HepG2 (cell line): ENCODE measurements around the gene PPP2R2C. TPM values are rescaled to one million over a fixed set of nuclear protein-coding genes. Genes with fewer than 3 reads are reported as not detected.

Source experiments
- CHD4 ChIP-seq: fragments of 200-600 bp; sonication (generic); IDR thresholded peaks from 2 replicates; pipeline ENCODE4 v1.7.0; 2017; ENCODE audit warnings: mild to moderate bottlenecking, low read length, borderline replicate concordance
- FOXA3 ChIP-seq: IDR thresholded peaks from 2 replicates; pipeline ENCODE4 v1.6.1; 2016; ENCODE audit warnings: missing genetic modification reagents, missing compliant biosample characterization
- GTF3A ChIP-seq: sonication (generic); formaldehyde crosslinking; conservative IDR thresholded peaks from 2 replicates; pipeline ENCODE4 v1.4.0; 2020; ENCODE audit warnings: mild to moderate bottlenecking, missing genetic modification reagents
- KDM1A ChIP-seq: IDR thresholded peaks from 2 replicates; pipeline ENCODE4 v1.6.1; 2016; ENCODE audit warnings: missing compliant biosample characterization
- LCORL ChIP-seq, 2 experiments: fragments of 450-650 bp in 1 of 2; sonication (generic) in 1 of 2; formaldehyde crosslinking in 1 of 2; IDR thresholded peaks; 2 replicates each; pipeline versions ENCODE4 v1.5.0 to v1.6.1; 2017 to 2020; ENCODE audit warnings: antibody characterized with exemption in 1 of 2, missing genetic modification reagents in 1 of 2
- RBFOX2 ChIP-seq: fragments of 200-400 bp; formaldehyde crosslinking; IDR thresholded peaks from 2 replicates; pipeline ENCODE4 v1.6.1; 2017; ENCODE audit warnings: low read depth, mild to moderate bottlenecking, low read length
- RFX1 ChIP-seq: fragments of 450-650 bp; IDR thresholded peaks from 2 replicates; pipeline ENCODE4 v1.6.1; 2017
- SMAD1 ChIP-seq: sonication (generic); formaldehyde crosslinking; IDR thresholded peaks from 2 replicates; pipeline ENCODE4 v1.4.0; 2020; ENCODE audit warnings: missing genetic modification reagents, low read depth, mild to moderate bottlenecking, borderline replicate concordance
- TARDBP ChIP-seq: sonication (generic); formaldehyde crosslinking; IDR thresholded peaks from 2 replicates; pipeline ENCODE4 v1.8.0; 2022; ENCODE audit warnings: mild to moderate bottlenecking, missing genetic modification reagents
- TMF1 ChIP-seq: sonication (generic); formaldehyde crosslinking; IDR thresholded peaks from 2 replicates; pipeline ENCODE4 v1.8.1; 2022; ENCODE audit warnings: low read depth, missing genetic modification reagents
- U2AF1 ChIP-seq: fragments of 200-400 bp; formaldehyde crosslinking; optimal IDR thresholded peaks from 2 replicates; pipeline ENCODE3; 2017; ENCODE audit warnings: mild to moderate bottlenecking, low read depth, low read length
- ZNF12 ChIP-seq: sonication (generic); formaldehyde crosslinking; IDR thresholded peaks from 2 replicates; pipeline ENCODE4 v1.5.0; 2020; ENCODE audit warnings: missing genetic modification reagents
- ZNF441 ChIP-seq: sonication (generic); formaldehyde crosslinking; IDR thresholded peaks from 2 replicates; pipeline ENCODE4 v1.7.0; 2021; ENCODE audit warnings: missing genetic modification reagents, borderline replicate concordance
- ZNF724P ChIP-seq: sonication (generic); formaldehyde crosslinking; IDR thresholded peaks from 2 replicates; pipeline ENCODE4 v1.8.0; 2022; ENCODE audit warnings: missing genetic modification reagents, borderline replicate concordance
- ZNF775 ChIP-seq: sonication (generic); formaldehyde crosslinking; IDR thresholded peaks from 2 replicates; pipeline ENCODE4 v1.4.0; 2020; ENCODE audit warnings: missing genetic modification reagents, mild to moderate bottlenecking, moderate library complexity, borderline replicate concordance
- polyA plus RNA-seq, 8 experiments: library from polyadenylated mRNA; depleted of rRNA in 3 of 8; stranded (reverse) in 7 of 8; unstranded in 1 of 8; fragments of >200 nt; fragmentation: Illumina TruSeq in 4 of 8; extraction: Trizol in 4 of 8; gene quantifications; 2 replicates each; pipeline versions ENCODE4 v1.2.1 to v1.2.3, GENCODE V29; 2011 to 2016; ENCODE audit warnings: low read depth in 4 of 8, missing spikeins in 1 of 8, mixed read lengths in 1 of 8; ENCODE audit not compliant: insufficient read depth in 1 of 8
- total RNA-seq, 5 experiments: library from RNA; depleted of rRNA; stranded (reverse); fragments of >200 nt; fragmentation: Illumina TruSeq; extraction: Trizol; gene quantifications; 2 replicates each; pipeline ENCODE4 v1.2.3, GENCODE V29; 2016; ENCODE audit warnings: low read depth in 1 of 5
- TF ChIP-seq, protein P1 (sequence below): IDR thresholded peaks from 2 replicates; pipeline ENCODE4 v1.6.1; 2018; ENCODE audit warnings: missing genetic modification reagents
- TF ChIP-seq, protein P2 (sequence below): sonication (generic); formaldehyde crosslinking; IDR thresholded peaks from 2 replicates; pipeline ENCODE4 v1.4.0; 2020; ENCODE audit warnings: missing genetic modification reagents
- TF ChIP-seq, protein P3 (sequence below): sonication (generic); formaldehyde crosslinking; IDR thresholded peaks from 2 replicates; pipeline ENCODE4 v1.5.1; 2020; ENCODE audit warnings: mild to moderate bottlenecking, missing genetic modification reagents, moderate library complexity

PPP2R2C gene
- total and polyA plus RNA-seq, 2 of the 13 experiments (the other 11 are each of a cell fraction or from before 2014, with no cell fraction given) = 0.60 to 8.6 TPM

DNA sequence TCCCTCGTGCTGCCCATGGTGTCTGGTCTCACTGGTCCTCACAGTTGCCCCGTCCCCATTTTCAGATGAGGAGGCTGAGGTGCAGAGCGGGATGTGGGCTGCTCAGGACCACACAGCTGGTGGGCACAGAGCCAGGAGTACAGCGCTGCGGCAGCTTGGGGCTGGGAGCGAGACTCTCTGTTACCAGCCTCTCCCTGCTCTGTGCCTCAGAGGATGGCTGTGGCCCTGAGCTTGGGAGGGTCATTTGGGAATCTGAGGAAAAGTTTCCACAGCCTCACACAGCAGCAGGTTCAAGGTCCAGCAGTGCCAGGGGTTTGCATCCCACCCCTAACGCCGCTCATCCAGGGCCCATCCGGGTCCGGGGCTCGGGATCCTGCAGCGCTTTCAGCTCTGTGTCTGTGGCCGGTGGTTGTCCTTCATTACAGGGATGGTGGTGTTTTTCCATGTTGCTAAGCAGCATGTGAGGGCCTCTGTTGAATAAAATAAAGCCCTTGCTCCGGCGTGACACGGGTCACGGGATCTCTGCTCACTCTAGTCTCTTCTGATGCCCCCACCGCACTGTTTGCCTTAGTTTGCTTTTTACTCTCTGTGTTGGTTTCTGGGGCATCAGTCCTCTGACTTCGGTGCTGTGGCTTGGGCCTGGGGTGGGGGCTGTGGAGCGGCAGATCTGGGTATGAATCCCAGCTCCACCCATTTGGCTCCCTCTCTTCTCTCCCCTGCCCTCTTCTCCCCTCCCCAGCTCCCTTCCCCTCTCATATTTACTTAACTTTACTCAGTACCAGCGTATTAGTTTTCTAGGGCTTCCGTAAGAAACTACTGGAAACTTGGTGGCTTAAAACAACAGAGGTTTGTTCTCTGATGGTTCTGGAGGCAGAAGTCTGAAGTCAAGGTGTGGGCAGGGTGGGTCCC lies 196.3 kb downstream of the PPP2R2C start (continued):
- TF ChIP-seq, protein P1, sequence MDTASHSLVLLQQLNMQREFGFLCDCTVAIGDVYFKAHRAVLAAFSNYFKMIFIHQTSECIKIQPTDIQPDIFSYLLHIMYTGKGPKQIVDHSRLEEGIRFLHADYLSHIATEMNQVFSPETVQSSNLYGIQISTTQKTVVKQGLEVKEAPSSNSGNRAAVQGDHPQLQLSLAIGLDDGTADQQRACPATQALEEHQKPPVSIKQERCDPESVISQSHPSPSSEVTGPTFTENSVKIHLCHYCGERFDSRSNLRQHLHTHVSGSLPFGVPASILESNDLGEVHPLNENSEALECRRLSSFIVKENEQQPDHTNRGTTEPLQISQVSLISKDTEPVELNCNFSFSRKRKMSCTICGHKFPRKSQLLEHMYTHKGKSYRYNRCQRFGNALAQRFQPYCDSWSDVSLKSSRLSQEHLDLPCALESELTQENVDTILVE (CRISPR knock-in tag) = 0 out of 2 replicates have a peak, but pooled peaks have one; percentile 31
- TF ChIP-seq RFX1 (peak; percentile 54; the same call in 1 of the 2 replicates), ZNF12 (no peak), FOXA3 (CRISPR knock-in tag) (peak; percentile 31), RBFOX2 (0 out of 2 replicates have a peak, but pooled peaks have one; percentile 28), ZNF441 (no peak), U2AF1 (no peak), CHD4 (no peak), TMF1 (CRISPR knock-in tag) (no peak), KDM1A (no peak), LCORL (IDR thresholded peaks at IDR 0.05) (no peak), LCORL (CRISPR knock-in tag; IDR thresholded peaks at IDR 0.05) (peak; percentile 77; the same call in 1 of the 2 replicates), TARDBP (CRISPR knock-in tag) (peak; percentile 63; the same call in 1 of the 2 replicates), GTF3A (0 out of 2 replicates have a peak, but pooled peaks have one; percentile 55), SMAD1 (CRISPR knock-in tag) (no peak), ZNF775 (0 out of 2 replicates have a peak, but pooled peaks have one; percentile 28), ZNF724P (CRISPR knock-in tag) (no peak)
- TF ChIP-seq, protein P2, sequence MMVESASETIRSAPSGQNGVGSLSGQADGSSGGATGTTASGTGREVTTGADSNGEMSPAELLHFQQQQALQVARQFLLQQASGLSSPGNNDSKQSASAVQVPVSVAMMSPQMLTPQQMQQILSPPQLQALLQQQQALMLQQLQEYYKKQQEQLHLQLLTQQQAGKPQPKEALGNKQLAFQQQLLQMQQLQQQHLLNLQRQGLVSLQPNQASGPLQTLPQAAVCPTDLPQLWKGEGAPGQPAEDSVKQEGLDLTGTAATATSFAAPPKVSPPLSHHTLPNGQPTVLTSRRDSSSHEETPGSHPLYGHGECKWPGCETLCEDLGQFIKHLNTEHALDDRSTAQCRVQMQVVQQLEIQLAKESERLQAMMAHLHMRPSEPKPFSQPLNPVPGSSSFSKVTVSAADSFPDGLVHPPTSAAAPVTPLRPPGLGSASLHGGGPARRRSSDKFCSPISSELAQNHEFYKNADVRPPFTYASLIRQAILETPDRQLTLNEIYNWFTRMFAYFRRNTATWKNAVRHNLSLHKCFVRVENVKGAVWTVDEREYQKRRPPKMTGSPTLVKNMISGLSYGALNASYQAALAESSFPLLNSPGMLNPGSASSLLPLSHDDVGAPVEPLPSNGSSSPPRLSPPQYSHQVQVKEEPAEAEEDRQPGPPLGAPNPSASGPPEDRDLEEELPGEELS = peak; percentile 82
- TF ChIP-seq, protein P3, sequence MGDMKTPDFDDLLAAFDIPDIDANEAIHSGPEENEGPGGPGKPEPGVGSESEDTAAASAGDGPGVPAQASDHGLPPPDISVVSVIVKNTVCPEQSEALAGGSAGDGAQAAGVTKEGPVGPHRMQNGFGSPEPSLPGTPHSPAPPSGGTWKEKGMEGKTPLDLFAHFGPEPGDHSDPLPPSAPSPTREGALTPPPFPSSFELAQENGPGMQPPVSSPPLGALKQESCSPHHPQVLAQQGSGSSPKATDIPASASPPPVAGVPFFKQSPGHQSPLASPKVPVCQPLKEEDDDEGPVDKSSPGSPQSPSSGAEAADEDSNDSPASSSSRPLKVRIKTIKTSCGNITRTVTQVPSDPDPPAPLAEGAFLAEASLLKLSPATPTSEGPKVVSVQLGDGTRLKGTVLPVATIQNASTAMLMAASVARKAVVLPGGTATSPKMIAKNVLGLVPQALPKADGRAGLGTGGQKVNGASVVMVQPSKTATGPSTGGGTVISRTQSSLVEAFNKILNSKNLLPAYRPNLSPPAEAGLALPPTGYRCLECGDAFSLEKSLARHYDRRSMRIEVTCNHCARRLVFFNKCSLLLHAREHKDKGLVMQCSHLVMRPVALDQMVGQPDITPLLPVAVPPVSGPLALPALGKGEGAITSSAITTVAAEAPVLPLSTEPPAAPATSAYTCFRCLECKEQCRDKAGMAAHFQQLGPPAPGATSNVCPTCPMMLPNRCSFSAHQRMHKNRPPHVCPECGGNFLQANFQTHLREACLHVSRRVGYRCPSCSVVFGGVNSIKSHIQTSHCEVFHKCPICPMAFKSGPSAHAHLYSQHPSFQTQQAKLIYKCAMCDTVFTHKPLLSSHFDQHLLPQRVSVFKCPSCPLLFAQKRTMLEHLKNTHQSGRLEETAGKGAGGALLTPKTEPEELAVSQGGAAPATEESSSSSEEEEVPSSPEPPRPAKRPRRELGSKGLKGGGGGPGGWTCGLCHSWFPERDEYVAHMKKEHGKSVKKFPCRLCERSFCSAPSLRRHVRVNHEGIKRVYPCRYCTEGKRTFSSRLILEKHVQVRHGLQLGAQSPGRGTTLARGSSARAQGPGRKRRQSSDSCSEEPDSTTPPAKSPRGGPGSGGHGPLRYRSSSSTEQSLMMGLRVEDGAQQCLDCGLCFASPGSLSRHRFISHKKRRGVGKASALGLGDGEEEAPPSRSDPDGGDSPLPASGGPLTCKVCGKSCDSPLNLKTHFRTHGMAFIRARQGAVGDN (CRISPR knock-in tag) = peak; percentile 80
